AG08396 (cell line): ENCODE results near the gene COBLL1.

Experiments
- DNase-seq: peaks from one replicate; pipeline ENCODE4 v3.0.0; 2012; ENCODE audit warnings: low spot score, mixed read lengths

Gene COBLL1

GRCh38 chr2:164681009-164681408 lies 160.6 kb downstream of the COBLL1 start:
- DNase-seq, result no peak

- no peak for DNase-seq
Observed at GRCh38 chr2:164678631-164679149, 162.9 kb downstream of the COBLL1 start.

GRCh38 chr2:164677733-164678132 lies 163.9 kb downstream of the COBLL1 start:
- no peak for DNase-seq

- DNase-seq, result no peak
Observed at GRCh38 chr2:164677271-164677670, 164.4 kb downstream of the COBLL1 start.

GRCh38 chr2:164675687-164676086 lies 165.9 kb downstream of the COBLL1 start:
- no peak for DNase-seq

- DNase-seq, result no peak
Observed at GRCh38 chr2:164675027-164675426, 166.6 kb downstream of the COBLL1 start.

- DNase-seq, result no peak
Observed at GRCh38 chr2:164671664-164672396, 169.8 kb downstream of the COBLL1 start.

- no peak for DNase-seq
Observed at GRCh38 chr2:164669291-164669690, 172.3 kb downstream of the COBLL1 start.

- no peak for DNase-seq
Observed at GRCh38 chr2:164667566-164667965, 174.1 kb downstream of the COBLL1 start.

GRCh38 chr2:164664070-164664469 lies 177.6 kb downstream of the COBLL1 start:
- no peak for DNase-seq

GRCh38 chr2:164662868-164663631 lies 178.6 kb downstream of the COBLL1 start:
- DNase-seq, result no peak

GRCh38 chr2:164662066-164662465 lies 179.6 kb downstream of the COBLL1 start:
- DNase-seq, result no peak

GRCh38 chr2:164661349-164661748 lies 180.3 kb downstream of the COBLL1 start:
- no peak for DNase-seq

GRCh38 chr2:164657129-164657528 lies 184.5 kb downstream of the COBLL1 start:
- peak; percentile 60 for DNase-seq

GRCh38 chr2:164655750-164656149 lies 185.9 kb downstream of the COBLL1 start:
- DNase-seq, result no peak

GRCh38 chr2:164655336-164655735 lies 186.3 kb downstream of the COBLL1 start:
- DNase-seq, result no peak

GRCh38 chr2:164651361-164651760 lies 190.3 kb downstream of the COBLL1 start:
- no peak for DNase-seq

- DNase-seq, result no peak
Observed at GRCh38 chr2:164644036-164644700, 197.5 kb downstream of the COBLL1 start.

GRCh38 chr2:164642946-164643555 lies 198.6 kb downstream of the COBLL1 start:
- no peak for DNase-seq

GRCh38 chr2:164642268-164642667 lies 199.4 kb downstream of the COBLL1 start:
- no peak for DNase-seq
